Myocyte (in vitro differentiated cells): ENCODE data around the gene PDCD5. TPM values are rescaled to one million over a fixed set of nuclear protein-coding genes. Genes with fewer than 3 reads are reported as not detected.
A peak's percentile ranks its signal among the peaks of the same experiment; 100 is the strongest.
"Not testable (repeated sequence)": the region's sequence is repeated elsewhere in the genome, so short reads cannot be mapped to it uniquely, and the experiment has no call there.

Experiments
- DNase-seq: peaks from one replicate; pipeline ENCODE4 v3.0.0-alpha.2; 2012; ENCODE audit warnings: low read depth
- polyA plus RNA-seq: library from polyadenylated mRNA; unstranded; fragments of >200 nt; gene quantifications from one replicate; pipeline ENCODE4 v1.2.1, GENCODE V29; 2012; ENCODE audit warnings: missing spikeins
- total RNA-seq: library from RNA; depleted of rRNA; stranded (reverse); fragments of >200 nt; gene quantifications from 2 replicates; pipeline ENCODE4 v1.2.3, GENCODE V29; 2014

Gene PDCD5, protein sequence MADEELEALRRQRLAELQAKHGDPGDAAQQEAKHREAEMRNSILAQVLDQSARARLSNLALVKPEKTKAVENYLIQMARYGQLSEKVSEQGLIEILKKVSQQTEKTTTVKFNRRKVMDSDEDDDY
- 123 and 146 TPM in 2 replicates for total RNA-seq
- 81.6 TPM for polyA plus RNA-seq

DNA sequence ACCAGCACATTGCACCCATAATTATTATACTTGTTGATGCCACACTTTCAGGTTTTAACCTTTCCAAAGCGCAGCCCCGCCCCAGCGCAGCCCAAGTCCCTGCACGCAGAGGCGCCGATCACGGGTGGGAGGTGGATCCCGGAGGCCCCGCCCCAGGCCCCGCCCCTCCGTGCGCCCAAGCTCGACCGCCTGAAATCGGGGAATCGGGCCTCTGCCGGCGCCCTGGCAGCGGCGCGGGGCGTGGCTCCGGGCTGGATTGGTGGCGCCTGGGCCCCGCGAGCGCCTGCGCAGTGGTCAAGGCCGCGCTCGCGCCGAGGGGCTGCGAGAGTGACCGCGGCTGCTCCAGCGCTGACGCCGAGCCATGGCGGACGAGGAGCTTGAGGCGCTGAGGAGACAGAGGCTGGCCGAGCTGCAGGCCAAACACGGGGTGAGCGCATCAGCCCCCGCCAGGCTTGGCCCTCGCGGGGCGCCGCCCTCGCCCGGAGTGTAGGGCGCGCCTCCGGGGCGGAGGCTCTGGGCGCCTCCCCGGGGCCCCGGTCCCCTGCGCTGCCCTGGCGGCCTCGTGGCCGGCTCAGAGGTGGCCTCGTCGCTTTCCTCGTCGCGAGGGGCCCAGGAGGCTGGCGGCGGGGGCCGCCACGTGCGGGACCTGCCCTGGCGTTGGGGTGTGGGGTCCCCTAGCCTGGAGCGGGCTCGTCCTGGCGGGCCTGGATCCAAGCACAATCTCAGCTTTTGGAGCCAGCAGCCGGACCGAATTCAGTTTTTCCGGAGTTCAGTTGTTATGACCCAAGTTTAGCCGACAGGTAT is at the start of gene PDCD5:
Gene PDCD5, plus strand, starts transcription at position 290 of the 804 bp plus-strand sequence. Its CDS starts 72 bp downstream, at position 362.
- DNase-seq, result peak; percentile 96

DNA sequence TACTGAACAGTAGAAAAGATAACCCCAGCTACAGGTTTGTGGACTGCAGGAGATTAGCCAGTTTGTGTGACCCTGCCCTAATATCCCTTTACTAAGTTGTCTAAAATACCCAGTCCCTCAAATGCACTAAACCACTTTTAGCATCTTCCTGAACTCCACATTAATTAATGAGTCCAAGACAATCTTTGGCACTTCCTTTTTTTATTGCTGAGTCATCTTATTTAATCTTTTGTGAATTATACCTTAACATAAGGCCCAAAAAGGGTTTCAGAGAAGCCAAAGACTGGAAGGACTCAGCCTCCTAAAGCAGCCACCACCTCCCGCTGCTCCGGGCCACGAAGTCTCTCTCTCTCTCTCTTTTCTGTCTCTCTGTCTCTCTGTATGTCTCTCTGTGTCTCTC is 48.8 kb upstream of the PDCD5 start:
- no peak for DNase-seq

DNA sequence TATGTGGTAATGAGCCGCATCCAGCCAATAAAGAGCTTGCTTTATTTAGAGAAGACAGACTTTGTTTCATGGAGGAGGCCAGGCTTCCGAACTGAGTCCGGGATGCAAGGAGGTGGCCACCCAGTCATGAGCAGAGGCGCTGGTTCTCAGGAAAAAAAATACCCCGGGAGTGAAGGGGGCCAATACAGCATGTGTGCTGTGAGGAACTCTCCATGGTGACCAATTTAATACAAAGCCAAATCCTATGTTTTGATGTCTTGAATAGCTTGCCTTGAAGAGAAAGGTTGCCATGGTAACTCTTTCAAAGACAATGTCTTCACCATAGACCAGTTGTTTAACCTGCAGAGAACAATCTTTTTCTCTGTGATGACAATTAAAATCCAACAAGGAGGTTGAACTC is 43.4 kb upstream of the PDCD5 start:
- no peak for DNase-seq

DNA sequence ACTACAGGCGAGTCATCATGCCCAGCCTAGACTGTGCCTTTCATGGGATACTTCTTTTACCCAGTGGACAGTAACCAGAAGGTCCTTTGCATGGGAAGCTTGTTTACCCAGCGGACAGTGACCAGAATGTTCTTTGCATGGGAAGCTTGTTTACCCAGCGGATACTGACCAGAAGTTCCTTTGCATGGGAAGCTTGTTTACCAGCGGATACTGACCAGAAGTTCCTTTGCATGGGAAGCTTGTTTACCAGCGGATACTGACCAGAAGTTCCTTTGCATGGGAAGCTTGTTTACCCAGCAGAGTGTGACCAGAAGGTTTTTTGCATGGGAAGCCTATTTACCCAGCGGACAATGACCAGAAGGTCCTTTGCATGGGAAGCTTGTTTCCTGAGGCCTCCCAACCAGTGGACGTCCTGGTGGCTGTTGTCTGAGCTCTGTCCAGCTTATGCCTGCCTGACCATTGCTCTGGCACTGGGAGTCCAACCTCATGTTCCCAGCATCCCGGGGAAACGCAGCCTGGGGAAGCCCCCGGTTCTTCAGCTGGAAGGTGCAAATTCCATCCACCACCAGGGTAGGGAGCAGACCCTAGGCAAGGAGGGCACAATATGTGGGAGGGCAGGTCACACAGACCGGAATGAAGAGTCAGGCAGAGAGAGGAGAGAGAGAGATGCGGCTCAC is 41.6 kb upstream of the PDCD5 start:
- no peak for DNase-seq

DNA sequence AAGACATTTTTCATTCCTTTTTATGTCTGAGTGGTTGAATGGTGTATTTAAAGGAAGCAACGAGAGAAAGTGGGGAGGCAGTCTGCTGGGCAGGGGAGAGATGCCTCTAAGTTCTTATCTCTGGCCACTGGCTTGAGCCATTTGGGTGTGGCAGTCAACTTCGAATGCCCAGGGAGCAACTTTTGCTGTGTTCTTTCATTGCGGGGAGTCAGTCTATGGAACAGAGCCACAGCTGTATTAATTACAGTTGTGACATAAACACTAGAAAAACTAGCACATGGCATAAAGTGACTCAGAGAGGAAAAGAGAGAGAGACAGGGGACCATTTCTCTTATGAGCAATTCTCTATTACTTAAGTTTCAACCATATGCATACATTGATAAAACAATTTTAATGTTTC is 40.4 kb upstream of the PDCD5 start:
- no peak for DNase-seq

DNA sequence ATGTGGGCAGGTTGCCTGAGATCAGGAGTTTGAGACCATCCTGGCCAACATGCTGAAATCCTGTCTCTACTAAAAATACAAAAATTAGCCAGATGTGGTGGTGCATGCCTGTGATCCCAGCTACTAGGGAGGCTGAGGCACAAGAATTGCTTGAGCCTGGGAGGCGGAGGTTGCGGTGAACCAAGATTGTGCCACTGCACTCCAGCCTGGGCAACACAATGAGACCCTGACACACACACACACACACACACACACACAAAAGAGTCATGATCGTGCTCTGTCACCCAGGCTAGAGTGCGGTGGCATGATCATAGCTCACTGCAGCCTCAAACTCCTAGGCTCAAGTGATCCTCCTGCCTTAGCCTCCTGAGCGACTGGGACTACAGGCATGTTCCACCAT is 39.6 kb upstream of the PDCD5 start:
- DNase-seq, result not testable (repeated sequence)

DNA sequence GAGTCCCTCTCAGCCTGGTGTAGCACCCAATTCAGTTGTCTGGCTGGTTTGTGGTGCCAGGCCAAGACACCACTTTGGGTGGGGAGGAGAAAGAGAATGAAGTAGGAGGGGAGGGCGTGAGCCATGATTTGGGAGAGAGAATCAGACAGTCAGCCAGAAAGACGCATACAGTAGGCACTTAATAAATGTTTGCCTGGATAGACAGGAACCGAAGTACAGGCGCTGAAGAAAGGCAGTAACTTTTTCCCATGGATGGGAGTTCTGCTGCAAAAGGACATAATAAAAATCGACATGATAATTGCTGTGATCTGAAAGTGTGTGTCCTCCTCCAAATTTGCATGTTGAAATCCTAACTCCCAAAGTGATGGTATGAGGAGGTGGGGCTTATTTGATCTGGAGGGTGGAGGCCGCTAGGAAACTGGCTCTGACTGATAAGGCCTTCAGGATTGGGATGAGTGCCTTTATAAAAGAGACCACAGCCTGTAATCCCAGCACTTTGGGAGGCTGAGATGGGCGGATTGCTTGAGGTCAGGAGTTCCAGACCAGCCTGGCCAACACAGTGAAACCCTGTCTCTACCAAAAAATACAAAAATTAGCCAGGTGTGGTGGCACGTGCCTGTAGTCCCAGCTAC is 38.4 kb upstream of the PDCD5 start:
- DNase-seq, result no peak

DNA sequence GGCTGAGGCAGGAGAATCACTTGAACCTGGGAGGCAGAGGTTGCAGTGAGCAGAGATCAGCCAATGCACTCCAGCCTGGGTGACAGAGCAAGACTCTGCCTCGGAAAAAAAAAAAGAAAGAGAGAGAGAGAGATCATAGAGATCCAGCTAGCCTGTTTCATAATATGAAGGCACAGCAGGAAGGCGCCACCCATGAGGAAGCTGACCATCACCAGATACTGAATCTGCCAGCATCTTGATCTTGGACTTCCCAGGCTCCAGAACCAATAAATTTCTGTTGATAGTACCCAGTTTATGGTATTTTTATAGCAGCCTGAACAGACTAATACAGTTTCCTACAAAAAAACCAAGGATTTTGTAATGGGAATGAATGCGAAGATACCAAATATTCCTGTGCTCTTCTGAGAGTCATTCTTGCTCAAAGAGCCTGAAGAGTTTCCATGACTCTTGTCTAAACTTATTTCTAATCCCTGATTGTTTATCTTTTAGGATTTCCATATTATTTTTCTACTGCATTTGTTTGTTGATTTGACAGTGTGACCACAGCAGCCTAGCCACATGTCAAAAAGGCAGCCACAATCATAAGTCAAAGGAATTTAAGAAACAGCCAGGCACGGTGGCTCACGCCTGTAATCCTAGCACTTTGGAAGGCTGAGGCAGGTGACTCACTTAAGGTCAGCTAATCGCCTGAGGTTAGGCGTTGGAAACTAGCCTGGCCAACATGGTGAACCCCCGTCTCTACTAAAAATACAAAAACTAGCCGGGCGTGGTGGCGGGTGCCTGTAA is 37.7 kb upstream of the PDCD5 start:
- peak; percentile 82 for DNase-seq

DNA sequence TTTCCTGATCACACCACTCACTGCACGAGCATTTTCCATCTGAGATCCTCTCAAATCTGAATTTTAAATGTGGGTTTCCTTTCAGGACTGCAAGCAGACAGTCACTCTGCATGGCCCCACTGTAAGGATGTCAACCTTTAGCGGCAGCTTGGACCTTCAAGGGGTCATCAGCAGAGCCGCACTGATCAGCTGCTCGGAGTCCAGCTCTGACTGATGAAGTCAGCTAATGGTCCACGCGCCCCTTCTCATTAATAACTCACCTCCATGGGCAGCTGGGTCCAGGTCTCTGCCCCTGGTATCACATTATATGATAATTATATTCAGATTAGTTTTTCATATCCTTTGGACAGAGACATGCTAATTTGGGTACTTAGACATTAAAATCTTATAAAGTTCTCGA is 36.1 kb upstream of the PDCD5 start:
- no peak for DNase-seq

DNA sequence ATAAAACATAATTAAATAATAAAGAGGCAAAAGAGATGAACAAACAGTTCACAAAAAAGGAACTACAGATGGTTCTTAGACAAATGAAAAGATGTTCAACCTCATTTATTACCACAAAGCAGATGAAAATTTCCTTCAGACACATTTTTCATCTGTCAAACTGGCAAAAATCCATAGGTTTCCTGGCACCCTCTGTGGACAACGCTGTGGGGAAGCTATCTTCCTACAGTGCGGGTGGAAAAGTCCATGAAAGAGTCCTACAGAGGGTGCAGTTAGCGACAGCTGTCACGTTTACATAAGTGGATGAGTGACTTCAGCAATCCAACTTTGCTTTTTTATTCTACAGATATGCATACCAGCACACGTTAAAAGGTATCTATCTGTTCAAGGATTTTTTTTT is 30.3 kb upstream of the PDCD5 start:
- DNase-seq, result no peak

DNA sequence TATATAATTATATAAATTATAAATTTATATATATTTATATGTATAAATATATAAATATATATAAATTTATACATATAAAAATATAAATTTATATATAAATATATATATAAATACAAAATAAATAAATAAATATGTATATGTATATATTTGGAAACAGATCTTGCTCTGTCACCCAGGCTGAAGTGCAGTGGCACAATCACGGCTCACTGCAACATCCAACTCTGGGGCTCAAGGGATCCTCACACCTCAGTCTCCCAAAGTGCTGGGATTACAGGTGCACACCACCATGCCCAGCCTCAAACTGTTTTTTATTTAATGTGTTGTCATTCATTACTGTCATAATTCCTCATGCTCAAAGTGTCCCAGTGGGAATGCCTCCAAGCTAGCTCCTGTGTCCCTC is 25.2 kb upstream of the PDCD5 start:
- no peak for DNase-seq

DNA sequence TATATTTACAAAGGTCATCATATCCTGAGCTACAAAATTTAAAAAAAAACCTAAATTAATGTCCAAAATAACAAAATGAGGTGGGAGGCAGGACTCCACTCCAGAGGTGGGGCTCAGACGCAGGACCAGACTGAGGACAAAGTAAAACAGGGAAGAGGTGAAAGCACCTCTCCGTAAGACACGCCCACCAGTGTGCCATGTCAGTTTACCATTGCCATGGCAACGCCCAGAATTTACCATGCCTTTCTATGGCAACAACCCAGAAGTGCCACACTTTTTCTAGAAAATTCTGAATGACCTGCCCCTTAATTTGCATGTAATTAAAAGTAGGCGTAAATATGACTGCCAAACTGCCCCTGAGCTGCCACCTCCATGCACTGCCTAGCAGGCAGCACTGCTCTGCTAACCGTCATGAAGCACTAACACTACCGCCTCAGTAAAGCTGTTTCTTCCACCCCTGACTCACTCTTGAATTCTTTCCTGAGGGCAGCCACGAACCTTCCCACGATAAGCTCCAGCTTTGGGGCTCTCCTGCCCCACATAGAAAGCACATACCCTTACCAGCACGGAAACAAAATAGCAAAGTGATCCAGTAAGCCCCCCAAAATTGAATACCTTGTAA is 22.3 kb upstream of the PDCD5 start:
- no peak for DNase-seq

DNA sequence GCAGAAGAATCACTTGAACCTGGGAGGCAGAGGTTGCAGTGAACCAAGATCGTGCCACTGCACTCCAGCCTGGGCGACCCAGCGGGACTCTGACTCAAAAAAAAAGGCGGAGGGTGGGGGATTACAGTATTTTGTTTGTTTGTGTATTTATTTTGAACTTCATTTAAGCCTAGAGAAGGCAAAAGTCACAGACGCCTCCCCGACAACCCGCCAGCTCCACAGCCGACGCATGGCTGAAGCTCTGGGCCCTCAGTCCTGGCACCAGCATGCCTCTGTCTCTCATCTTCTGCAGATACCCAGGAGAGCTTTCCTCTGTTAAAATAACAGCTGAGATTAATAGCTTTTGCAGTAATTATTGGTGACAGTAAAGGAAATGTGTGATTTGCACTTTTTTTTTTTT is 17.2 kb upstream of the PDCD5 start:
- no peak for DNase-seq

DNA sequence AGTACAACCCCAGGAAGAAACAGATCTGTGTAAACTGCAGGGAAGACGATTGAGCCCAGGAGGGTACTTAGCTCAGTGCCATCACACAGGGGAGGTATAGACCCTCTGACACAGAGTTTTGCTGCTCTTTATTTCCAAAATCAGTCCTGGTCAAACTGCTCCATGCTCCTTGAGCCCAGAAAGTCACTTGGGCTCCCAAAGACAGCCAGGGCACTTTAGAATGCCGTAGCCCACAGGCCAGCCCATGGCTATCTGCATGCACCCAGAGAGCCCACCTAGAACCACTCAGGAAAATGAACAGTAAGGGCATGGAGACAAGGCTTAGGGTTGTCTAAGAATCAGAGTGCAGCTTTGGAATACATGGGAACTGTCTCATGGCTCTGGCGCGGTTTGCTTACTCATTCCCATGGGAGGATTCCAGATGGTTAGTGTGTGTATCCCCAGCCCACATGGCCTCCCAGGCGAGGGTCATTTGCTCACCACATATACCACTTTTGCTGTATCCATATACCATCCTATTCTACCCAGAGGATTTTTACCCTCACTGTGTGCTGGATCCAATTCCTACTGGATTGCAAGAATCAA is 14.7 kb upstream of the PDCD5 start:
- peak; percentile 87 for DNase-seq

DNA sequence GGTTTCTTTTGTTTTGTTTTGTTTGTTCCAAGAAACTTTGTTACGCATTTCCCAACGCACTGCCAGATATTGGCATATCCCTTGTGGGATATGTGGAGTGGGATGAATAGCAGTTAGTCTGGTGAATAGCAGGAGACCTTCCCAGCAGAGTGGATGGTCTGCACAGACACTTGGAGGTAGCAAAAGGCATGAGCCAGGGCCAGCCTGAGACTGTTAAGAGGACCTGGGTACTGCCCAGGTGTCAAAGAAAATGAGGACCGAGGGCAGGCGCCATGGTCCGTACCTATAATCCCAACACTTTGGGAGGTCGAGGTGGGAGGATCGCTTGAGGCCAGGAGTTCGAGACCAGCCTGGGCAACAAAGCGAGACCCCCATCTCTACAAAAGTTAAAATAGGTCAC is 13.5 kb upstream of the PDCD5 start:
- DNase-seq, result no peak

DNA sequence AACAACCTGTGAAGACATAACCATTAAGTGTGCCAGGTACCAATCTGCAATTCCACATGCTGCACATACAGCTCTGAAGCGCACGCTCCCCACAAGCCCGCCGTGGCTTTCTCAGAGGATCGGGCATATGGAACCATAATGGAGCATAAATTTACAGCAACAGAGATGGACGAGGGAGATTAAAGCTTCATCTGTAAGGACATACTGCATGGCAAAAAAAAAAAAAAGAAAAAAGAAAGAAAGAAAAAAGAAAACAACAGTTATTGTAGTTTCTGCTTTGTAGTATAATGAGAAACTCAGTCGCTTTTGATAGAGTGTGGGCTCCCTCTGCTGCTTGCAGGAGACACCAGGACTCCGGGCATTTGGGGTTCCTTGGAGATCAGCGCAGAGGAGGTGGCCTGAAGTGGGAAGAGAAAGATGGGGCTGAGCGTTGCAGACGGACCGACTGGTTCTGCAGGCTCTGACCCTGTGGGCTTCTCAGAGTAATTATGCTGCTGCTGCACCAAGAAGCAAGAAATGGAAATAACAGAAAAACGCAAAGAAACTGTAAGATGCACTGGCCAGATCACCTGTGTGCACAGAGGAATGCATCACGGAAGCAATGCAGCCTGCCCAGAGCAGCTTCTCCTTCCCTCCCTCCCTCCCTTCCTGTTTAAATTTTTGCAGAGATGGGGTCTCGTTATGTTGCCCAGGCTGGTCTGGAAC is 10.8 kb upstream of the PDCD5 start:
- peak; percentile 74 for DNase-seq

DNA sequence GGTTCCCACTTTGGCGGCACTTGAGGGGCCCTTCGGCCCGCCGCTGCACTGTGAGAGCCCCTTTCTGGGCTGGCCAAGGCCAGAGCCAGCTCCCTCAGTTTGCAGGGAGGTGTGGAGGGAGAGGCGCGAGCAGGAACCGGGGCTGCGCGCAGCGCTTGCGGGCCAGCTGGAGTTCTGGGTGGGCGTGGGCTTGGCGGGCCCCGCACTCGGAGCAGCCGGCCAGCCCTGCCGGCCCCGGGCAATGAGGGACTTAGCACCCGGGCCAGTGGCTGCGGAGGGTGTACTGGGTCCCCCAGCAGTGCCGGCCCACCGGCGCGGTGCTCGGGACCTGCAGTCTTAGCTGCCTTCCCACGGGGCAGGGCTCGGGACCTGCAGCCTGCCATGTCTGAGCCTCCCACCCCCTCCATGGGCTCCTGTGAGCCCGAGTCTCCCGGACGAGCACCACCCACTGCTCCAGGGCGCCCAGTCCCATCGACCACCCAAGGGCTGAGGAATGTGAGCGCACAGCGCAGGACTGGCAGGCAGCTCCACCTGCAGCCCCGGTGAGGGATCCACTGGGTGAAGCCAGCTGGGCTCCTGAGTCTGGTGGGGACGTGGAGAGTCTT is 9.4 kb upstream of the PDCD5 start:
- DNase-seq, result not testable (repeated sequence)

DNA sequence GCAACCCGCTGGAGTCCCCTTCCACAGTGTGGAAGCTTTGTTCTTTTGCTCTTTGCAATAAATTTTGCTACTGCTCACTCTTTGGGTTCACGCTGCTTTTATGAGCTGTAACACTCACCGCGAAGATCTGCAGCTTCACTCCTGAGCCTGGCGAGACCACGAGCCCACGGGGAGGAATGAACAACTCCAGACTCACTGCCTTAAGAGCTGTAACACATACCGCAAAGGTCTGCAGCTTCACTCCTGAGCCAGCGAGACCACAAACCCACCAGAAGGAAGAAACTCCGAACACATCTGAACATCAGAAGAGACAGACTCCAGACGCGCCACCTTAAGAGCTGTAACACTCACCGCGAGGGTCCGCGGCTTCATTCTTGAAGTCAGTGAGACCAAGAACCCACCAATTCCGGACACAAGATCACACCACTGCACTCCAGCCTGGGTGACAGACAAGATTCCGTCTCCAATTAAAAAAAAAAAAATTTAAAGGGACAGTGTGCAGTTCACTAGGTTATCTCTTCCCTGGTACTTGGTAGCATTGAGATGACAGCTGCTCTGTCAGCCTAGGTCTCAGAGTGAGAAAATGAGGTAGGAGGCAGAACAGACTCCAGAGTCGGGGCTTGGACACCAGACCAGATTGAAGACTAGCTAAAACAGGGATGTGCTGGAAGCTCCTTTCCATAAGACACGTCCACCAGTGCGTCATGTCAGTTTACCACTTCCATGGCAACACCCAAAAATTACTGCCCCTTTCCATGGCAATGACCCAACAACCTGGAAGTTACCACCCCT is 8.1 kb upstream of the PDCD5 start:
- DNase-seq, result not testable (repeated sequence)

DNA sequence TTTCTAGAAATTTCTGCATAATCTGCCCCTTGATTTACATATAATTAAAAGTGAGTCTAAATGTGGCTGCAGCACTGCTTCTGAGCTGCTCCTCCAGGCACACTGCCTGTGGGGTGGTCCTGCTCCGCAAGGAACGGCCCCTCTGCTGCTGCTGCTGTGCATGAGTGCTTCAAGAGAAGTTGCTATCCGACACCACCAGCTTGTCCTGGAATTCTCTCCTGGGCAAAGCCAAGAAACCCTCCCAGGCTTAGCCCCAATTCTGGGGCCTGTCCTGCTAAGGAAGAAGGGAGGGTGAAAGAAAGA is 7.5 kb upstream of the PDCD5 start:
- DNase-seq, result no peak
